Measurements from ENCODE around the gene SPATS2. TPM values are rescaled to one million over a fixed set of nuclear protein-coding genes. Genes with fewer than 3 reads are reported as not detected.

SPATS2 gene
- total and polyA plus RNA-seq, 2 donors (not counting 3 experiments of a cell fraction or from before 2014, with no cell fraction given): 55.8 to 66.5 TPM

DNA sequence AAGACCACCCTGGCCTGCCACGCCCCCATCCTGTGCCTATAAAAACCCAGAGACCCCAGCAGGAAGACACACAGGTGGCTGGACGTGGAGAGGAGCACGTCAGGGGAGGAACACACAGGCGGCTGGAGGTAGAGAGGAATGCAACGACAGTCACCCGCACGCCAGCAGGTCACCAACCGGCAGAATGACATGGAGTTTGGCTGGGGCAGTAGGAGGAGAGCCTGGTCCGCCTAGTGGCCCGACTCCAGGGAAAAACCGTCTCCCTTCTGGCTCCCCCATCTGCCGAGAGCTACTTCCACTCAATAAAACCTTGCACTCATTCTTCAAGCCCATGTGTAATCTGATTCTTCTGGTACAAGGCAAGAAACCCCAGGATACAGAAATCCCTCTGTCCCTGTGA is 108.8 kb downstream of the SPATS2 start:
- FAIRE-seq: no peak
- dilution Hi-C loops (cut with MboI; ENCODE audit: extremely low pct_ligation_motif_present, low sequenced_read_pairs): no loop called here
- no peak overlapping the region for H3K9ac ChIP-seq (replicated peaks; ENCODE audit: extremely low read depth, insufficient read depth, low read length)

More for the DNA sequence above, 108.8 kb downstream of the SPATS2 start:
- Histone ChIP-seq H3K79me2 (ENCODE audit: control insufficient read depth, insufficient read depth, low read length) (peaks cover 81% of the 10 kb centered on the region), H3K9me1 (replicated peaks; ENCODE audit: control insufficient read depth, extremely low read depth, insufficient read depth, low read length) (no peaks in the 10 kb centered on the region), H3K4me2 (ENCODE audit: insufficient read depth, low read length) (no peak overlapping the region), H2AFZ (ENCODE audit: low read depth, low read length) (no peak overlapping the region), H3K4me1 (ENCODE audit: control insufficient read depth, extremely low read depth, insufficient read depth, low read length) (no peaks in the 10 kb centered on the region), H3K36me3 (ENCODE audit: control insufficient read depth in 2 of 2, extremely low read depth in 1 of 2, insufficient read depth in 2 of 2, low read length in 2 of 2) (peaks cover 0 to 2% of the 10 kb centered on the region in 2 experiments), H3K4me3 (replicated peaks in 1 of 3; ENCODE audit: insufficient read depth in 1 of 3, low read depth in 1 of 3, low read length in 3 of 3) (no peak overlapping the region), H3K9me3 (replicated peaks; ENCODE audit: control insufficient read depth, insufficient read depth, low read length) (no peaks in the 10 kb centered on the region), H3K27me3 (ENCODE audit: control insufficient read depth in 2 of 2, insufficient read depth in 2 of 2, low read length in 2 of 2) (no peaks in the 10 kb centered on the region), H3K27ac (ENCODE audit: insufficient read depth, low read depth, low read length) (no peak overlapping the region), H4K20me1 (replicated peaks; ENCODE audit: control insufficient read depth, extremely low read depth, insufficient read depth, low read length) (no peaks in the 10 kb centered on the region)
- no peak for TF ChIP-seq POLR2A (IDR thresholded peaks at IDR 0.05; ENCODE audit: low read depth, low read length)
- TF ChIP-seq, protein P1, sequence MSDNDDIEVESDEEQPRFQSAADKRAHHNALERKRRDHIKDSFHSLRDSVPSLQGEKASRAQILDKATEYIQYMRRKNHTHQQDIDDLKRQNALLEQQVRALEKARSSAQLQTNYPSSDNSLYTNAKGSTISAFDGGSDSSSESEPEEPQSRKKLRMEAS (IDR thresholded peaks at IDR 0.05; ENCODE audit: insufficient read depth, insufficient read length): no peak
- no peak for TF ChIP-seq EZH2 (IDR thresholded peaks at IDR 0.05; ENCODE audit: borderline replicate concordance, low read depth, low read length, severe bottlenecking)
- TF ChIP-seq POLR2AphosphoS5 (IDR thresholded peaks at IDR 0.05; ENCODE audit: insufficient read depth, low read depth, low read length): no peak
- TF ChIP-seq JUN (IDR thresholded peaks at IDR 0.05; ENCODE audit: borderline replicate concordance, insufficient read depth, insufficient read length, low read depth): no peak
- TF ChIP-seq CTCF (IDR thresholded peaks at IDR 0.05; ENCODE audit: extremely low read depth in 1 of 2, insufficient read depth in 1 of 2, low read depth in 1 of 2, low read length in 2 of 2): no peak
- TF ChIP-seq FOS (IDR thresholded peaks at IDR 0.05; ENCODE audit: borderline replicate concordance, insufficient read depth, low read length): no peak
- TF ChIP-seq GATA2 (IDR thresholded peaks at IDR 0.05; ENCODE audit: insufficient read depth, insufficient read length, low read depth, low read length): no peak
- no peak for TF ChIP-seq MYC (IDR thresholded peaks at IDR 0.05; ENCODE audit: low read depth, low read length)
- intact Hi-C loops (cut with micrococcal nuclease): no loop called here
- CTCF ChIA-PET: interaction anchor here (2.3 to 3.2 kb wide), 2 partner anchors 15 to 117 kb away, joined by 6 to 15 read pairs; no protein-coding TSS in a partner anchor
- DNase-seq (ENCODE audit: low read depth, low spot score): no peak
- POLR2A ChIA-PET: no interaction called here
- BruUV-seq (replicated peaks): no TSS peak

All from endothelial cell of umbilical vein (primary cell).